ENCODE data around the gene KLF11.
A peak's percentile ranks its signal among the peaks of the same experiment; 100 is the strongest.

Gene KLF11

GRCh38 chr2:10043256-10043905 lies at the start of gene KLF11:
KLF11 (plus strand) TSS chr2:10043550; CDS start chr2:10043717, 167 bp downstream.
- H3K36me3 ChIP-seq (ENCODE audit: insufficient read depth, low read depth, low read length), result peaks cover 8% of the 10 kb centered on the region; the same call in 1 of the 2 replicates
- H3K27ac ChIP-seq (ENCODE audit: low read length), result no peak within 1 kb of the TSS
- H3K4me1 ChIP-seq (ENCODE audit: insufficient read depth, low read length), result no peaks in the 10 kb centered on the region; the same call in 1 of the 2 replicates
- no peaks in the 10 kb centered on the region for H3K9me3 ChIP-seq (ENCODE audit: insufficient read depth, low read depth, low read length)
- H3K4me3 ChIP-seq (ENCODE audit: low read length), result peak within 1 kb of the TSS; percentile 70
- peaks cover 28% of the 10 kb centered on the region for H3K27me3 ChIP-seq (ENCODE audit: insufficient read depth, low read length)
- peak within 1 kb of the TSS; percentile 61; the same call in 1 of the 2 replicates for H3K9ac ChIP-seq (ENCODE audit: low read depth, low read length)

GRCh38 chr2:9994462-9994861 lies 48.9 kb upstream of the KLF11 start:
- H3K27ac ChIP-seq (ENCODE audit: low read length), result no peak overlapping the region
- H3K36me3 ChIP-seq (ENCODE audit: insufficient read depth, low read depth, low read length), result no peaks in the 10 kb centered on the region
- no peak overlapping the region for H3K9ac ChIP-seq (ENCODE audit: low read depth, low read length)
- H3K9me3 ChIP-seq (ENCODE audit: insufficient read depth, low read depth, low read length), result no peaks in the 10 kb centered on the region
- H3K27me3 ChIP-seq (ENCODE audit: insufficient read depth, low read length), result no peaks in the 10 kb centered on the region
- H3K4me3 ChIP-seq (ENCODE audit: low read length), result no peak overlapping the region
- no peaks in the 10 kb centered on the region for H3K4me1 ChIP-seq (ENCODE audit: insufficient read depth, low read length)

GRCh38 chr2:9995059-9995458 lies 48.3 kb upstream of the KLF11 start:
- no peak overlapping the region for H3K9ac ChIP-seq (ENCODE audit: low read depth, low read length)
- H3K27ac ChIP-seq (ENCODE audit: low read length), result no peak overlapping the region
- no peaks in the 10 kb centered on the region for H3K4me1 ChIP-seq (ENCODE audit: insufficient read depth, low read length)
- no peak overlapping the region for H3K4me3 ChIP-seq (ENCODE audit: low read length)
- no peaks in the 10 kb centered on the region for H3K9me3 ChIP-seq (ENCODE audit: insufficient read depth, low read depth, low read length)
- H3K36me3 ChIP-seq (ENCODE audit: insufficient read depth, low read depth, low read length), result no peaks in the 10 kb centered on the region
- no peaks in the 10 kb centered on the region for H3K27me3 ChIP-seq (ENCODE audit: insufficient read depth, low read length)

GRCh38 chr2:9996321-9996720 lies 47.0 kb upstream of the KLF11 start:
- Histone ChIP-seq H3K4me1 (ENCODE audit: insufficient read depth, low read length) (peaks cover 4% of the 10 kb centered on the region), H3K9me3 (ENCODE audit: insufficient read depth, low read depth, low read length) (no peaks in the 10 kb centered on the region), H3K4me3 (ENCODE audit: low read length) (no peak overlapping the region), H3K9ac (ENCODE audit: low read depth, low read length) (no peak overlapping the region), H3K27me3 (ENCODE audit: insufficient read depth, low read length) (no peaks in the 10 kb centered on the region), H3K27ac (ENCODE audit: low read length) (no peak overlapping the region), H3K36me3 (ENCODE audit: insufficient read depth, low read depth, low read length) (no peaks in the 10 kb centered on the region)

GRCh38 chr2:9997936-9998335 lies 45.4 kb upstream of the KLF11 start:
- Histone ChIP-seq H3K9me3 (ENCODE audit: insufficient read depth, low read depth, low read length) (no peaks in the 10 kb centered on the region), H3K4me1 (ENCODE audit: insufficient read depth, low read length) (peaks cover 7% of the 10 kb centered on the region), H3K27me3 (ENCODE audit: insufficient read depth, low read length) (no peaks in the 10 kb centered on the region), H3K36me3 (ENCODE audit: insufficient read depth, low read depth, low read length) (no peaks in the 10 kb centered on the region), H3K9ac (ENCODE audit: low read depth, low read length) (no peak overlapping the region), H3K4me3 (ENCODE audit: low read length) (no peak overlapping the region), H3K27ac (ENCODE audit: low read length) (no peak overlapping the region)

GRCh38 chr2:9998916-9999654 lies 44.3 kb upstream of the KLF11 start:
- Histone ChIP-seq H3K9ac (ENCODE audit: low read depth, low read length) (no peak overlapping the region), H3K27ac (ENCODE audit: low read length) (no peak overlapping the region), H3K9me3 (ENCODE audit: insufficient read depth, low read depth, low read length) (no peaks in the 10 kb centered on the region), H3K4me3 (ENCODE audit: low read length) (no peak overlapping the region), H3K27me3 (ENCODE audit: insufficient read depth, low read length) (no peaks in the 10 kb centered on the region), H3K36me3 (ENCODE audit: insufficient read depth, low read depth, low read length) (no peaks in the 10 kb centered on the region), H3K4me1 (ENCODE audit: insufficient read depth, low read length) (peaks cover 7% of the 10 kb centered on the region)

- Histone ChIP-seq H3K4me1 (ENCODE audit: insufficient read depth, low read length) (peaks cover 7% of the 10 kb centered on the region), H3K27ac (ENCODE audit: low read length) (no peak overlapping the region), H3K4me3 (ENCODE audit: low read length) (no peak overlapping the region), H3K36me3 (ENCODE audit: insufficient read depth, low read depth, low read length) (no peaks in the 10 kb centered on the region), H3K9me3 (ENCODE audit: insufficient read depth, low read depth, low read length) (no peaks in the 10 kb centered on the region), H3K9ac (ENCODE audit: low read depth, low read length) (no peak overlapping the region), H3K27me3 (ENCODE audit: insufficient read depth, low read length) (no peaks in the 10 kb centered on the region)
Measured at GRCh38 chr2:9999693-10000092, 43.7 kb upstream of the KLF11 start.

GRCh38 chr2:10000541-10000940 lies 42.8 kb upstream of the KLF11 start:
- H3K36me3 ChIP-seq (ENCODE audit: insufficient read depth, low read depth, low read length), result no peaks in the 10 kb centered on the region
- no peaks in the 10 kb centered on the region for H3K9me3 ChIP-seq (ENCODE audit: insufficient read depth, low read depth, low read length)
- H3K27ac ChIP-seq (ENCODE audit: low read length), result no peak overlapping the region
- peaks cover 7% of the 10 kb centered on the region for H3K4me1 ChIP-seq (ENCODE audit: insufficient read depth, low read length)
- H3K27me3 ChIP-seq (ENCODE audit: insufficient read depth, low read length), result no peaks in the 10 kb centered on the region
- H3K9ac ChIP-seq (ENCODE audit: low read depth, low read length), result no peak overlapping the region
- H3K4me3 ChIP-seq (ENCODE audit: low read length), result no peak overlapping the region

- H3K4me3 ChIP-seq (ENCODE audit: low read length), result no peak overlapping the region
- H3K9me3 ChIP-seq (ENCODE audit: insufficient read depth, low read depth, low read length), result no peaks in the 10 kb centered on the region
Measured at GRCh38 chr2:10001586-10001985, 41.8 kb upstream of the KLF11 start.

GRCh38 chr2:10002109-10002508 lies 41.2 kb upstream of the KLF11 start:
- H3K9me3 ChIP-seq (ENCODE audit: insufficient read depth, low read depth, low read length), result no peaks in the 10 kb centered on the region
- H3K9ac ChIP-seq (ENCODE audit: low read depth, low read length), result no peak overlapping the region
- H3K36me3 ChIP-seq (ENCODE audit: insufficient read depth, low read depth, low read length), result no peaks in the 10 kb centered on the region
- no peak overlapping the region for H3K4me3 ChIP-seq (ENCODE audit: low read length)
- H3K27me3 ChIP-seq (ENCODE audit: insufficient read depth, low read length), result no peaks in the 10 kb centered on the region
- H3K4me1 ChIP-seq (ENCODE audit: insufficient read depth, low read length), result peaks cover 7% of the 10 kb centered on the region
- no peak overlapping the region for H3K27ac ChIP-seq (ENCODE audit: low read length)

More at GRCh38 chr2:10001586-10001985, 41.8 kb upstream of the KLF11 start:
- H3K36me3 ChIP-seq (ENCODE audit: insufficient read depth, low read depth, low read length), result no peaks in the 10 kb centered on the region
- no peak overlapping the region for H3K9ac ChIP-seq (ENCODE audit: low read depth, low read length)
- peaks cover 7% of the 10 kb centered on the region for H3K4me1 ChIP-seq (ENCODE audit: insufficient read depth, low read length)
- H3K27me3 ChIP-seq (ENCODE audit: insufficient read depth, low read length), result no peaks in the 10 kb centered on the region
- no peak overlapping the region for H3K27ac ChIP-seq (ENCODE audit: low read length)

GRCh38 chr2:10002681-10003080 lies 40.7 kb upstream of the KLF11 start:
- H3K27ac ChIP-seq (ENCODE audit: low read length), result no peak overlapping the region
- no peaks in the 10 kb centered on the region for H3K9me3 ChIP-seq (ENCODE audit: insufficient read depth, low read depth, low read length)
- no peak overlapping the region for H3K9ac ChIP-seq (ENCODE audit: low read depth, low read length)
- no peaks in the 10 kb centered on the region for H3K36me3 ChIP-seq (ENCODE audit: insufficient read depth, low read depth, low read length)
- no peak overlapping the region for H3K4me3 ChIP-seq (ENCODE audit: low read length)
- no peaks in the 10 kb centered on the region for H3K27me3 ChIP-seq (ENCODE audit: insufficient read depth, low read length)
- peaks cover 7% of the 10 kb centered on the region for H3K4me1 ChIP-seq (ENCODE audit: insufficient read depth, low read length)
